PC-9 (cell line): ENCODE measurements around the gene G6PC3.

ENCODE experiments used
- EZH2 ChIP-seq: fragments of 200-600 bp; sonication (generic); IDR thresholded peaks from 2 replicates; pipeline ENCODE4 v1.8.0; 2017; ENCODE audit warnings: antibody characterized with exemption, low read depth
- TF ChIP-seq, protein P1 (sequence below): fragments of 200-600 bp; sonication (generic); conservative IDR thresholded peaks from 2 replicates; pipeline ENCODE4 v1.6.1; 2017; ENCODE audit warnings: mixed run types, antibody characterized with exemption, mild to moderate bottlenecking, moderate library complexity

DNA sequence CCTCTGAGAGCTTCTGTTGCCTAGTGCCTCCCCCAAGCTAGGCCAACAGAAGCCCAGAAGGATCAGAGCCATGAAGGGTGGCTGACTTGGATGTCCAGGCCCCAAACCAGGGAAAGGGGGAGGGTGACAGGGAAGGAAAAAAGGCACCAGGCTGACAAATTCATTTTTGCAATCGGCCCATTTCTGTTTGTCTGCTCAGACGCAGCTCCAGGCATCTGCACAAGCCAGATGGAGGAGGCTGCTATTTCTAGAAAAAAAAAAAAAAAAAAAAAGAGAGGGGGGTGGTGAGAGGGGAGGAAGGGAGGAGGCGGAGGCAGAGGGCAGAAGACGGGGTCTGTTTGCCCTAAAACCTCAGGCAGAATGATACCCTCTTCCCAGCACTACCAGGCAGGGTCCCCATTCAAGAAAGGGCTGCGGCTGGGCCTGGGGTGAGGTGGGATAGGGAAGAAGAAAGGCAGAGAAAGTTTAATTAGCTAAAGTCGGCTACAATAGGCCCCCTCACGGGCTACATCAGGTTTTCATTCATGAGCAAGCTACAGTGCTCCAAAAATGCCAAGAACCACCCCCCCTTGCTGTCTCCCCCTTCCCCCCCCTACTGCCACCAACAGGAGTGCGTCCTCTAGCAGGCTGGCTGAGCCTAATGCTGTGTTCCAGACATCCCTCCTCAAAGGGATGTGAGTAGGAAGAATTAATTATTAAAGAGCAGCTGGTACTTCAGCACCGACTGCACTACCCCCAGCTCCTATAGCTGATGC lies 50.5 kb downstream of the G6PC3 start:
- TF ChIP-seq, protein P1, sequence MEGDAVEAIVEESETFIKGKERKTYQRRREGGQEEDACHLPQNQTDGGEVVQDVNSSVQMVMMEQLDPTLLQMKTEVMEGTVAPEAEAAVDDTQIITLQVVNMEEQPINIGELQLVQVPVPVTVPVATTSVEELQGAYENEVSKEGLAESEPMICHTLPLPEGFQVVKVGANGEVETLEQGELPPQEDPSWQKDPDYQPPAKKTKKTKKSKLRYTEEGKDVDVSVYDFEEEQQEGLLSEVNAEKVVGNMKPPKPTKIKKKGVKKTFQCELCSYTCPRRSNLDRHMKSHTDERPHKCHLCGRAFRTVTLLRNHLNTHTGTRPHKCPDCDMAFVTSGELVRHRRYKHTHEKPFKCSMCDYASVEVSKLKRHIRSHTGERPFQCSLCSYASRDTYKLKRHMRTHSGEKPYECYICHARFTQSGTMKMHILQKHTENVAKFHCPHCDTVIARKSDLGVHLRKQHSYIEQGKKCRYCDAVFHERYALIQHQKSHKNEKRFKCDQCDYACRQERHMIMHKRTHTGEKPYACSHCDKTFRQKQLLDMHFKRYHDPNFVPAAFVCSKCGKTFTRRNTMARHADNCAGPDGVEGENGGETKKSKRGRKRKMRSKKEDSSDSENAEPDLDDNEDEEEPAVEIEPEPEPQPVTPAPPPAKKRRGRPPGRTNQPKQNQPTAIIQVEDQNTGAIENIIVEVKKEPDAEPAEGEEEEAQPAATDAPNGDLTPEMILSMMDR = no peak
- no peak for TF ChIP-seq EZH2
